Stimulated activated CD8-positive, alpha-beta memory T cell treated with anti-CD3 and anti-CD28 coated beads, Interleukin-7, amount 100 ng/mL, for 1 hour (primary cell): ENCODE measurements around the gene TSEN34.

Experiments
- DNase-seq, 2 donors: peaks; one replicate each; pipeline ENCODE4 v3.0.0-alpha.2; 2020; ENCODE audit warnings: low read depth in 2 of 2

TSEN34 gene

DNA sequence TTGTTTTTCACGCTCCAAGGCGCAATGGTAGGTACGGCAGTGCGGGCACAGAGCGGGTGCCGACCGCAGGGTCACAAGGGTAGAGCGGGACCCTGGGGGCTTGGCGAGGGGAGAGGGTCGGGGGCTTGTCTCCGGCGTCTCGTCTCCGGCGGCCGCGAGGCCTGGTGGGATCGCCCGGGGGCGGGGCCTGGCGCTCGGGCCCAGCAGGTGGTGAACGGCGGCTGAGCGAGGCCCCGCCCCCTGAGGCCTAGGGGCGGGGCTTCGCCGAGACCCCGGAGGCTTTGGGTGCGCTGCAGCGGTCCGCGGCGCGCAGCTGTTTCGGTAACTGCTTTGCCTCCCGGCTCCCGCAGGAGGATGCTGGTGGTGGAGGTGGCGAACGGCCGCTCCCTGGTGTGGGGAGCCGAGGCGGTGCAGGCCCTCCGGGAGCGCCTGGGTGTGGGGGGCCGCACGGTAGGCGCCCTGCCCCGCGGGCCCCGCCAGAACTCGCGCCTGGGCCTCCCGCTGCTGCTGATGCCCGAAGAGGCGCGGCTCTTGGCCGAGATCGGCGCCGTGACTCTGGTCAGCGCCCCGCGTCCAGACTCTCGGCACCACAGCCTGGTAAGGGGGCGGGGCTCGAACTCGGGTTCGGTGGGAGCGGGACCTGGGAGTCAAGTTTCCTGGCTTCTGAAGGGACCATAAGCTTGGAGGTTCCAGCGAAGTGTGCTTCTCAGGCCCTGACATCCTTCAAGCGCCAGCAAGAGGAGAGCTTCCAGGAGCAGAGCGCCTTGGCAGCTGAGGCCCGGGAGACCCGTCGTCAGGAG, at the start of gene TSEN34:
Gene TSEN34, plus strand, starts transcription at position 298 of the 800 bp plus-strand sequence. Its CDS starts 57 bp downstream, at position 355.
- peak; percentile 68 to 72 for DNase-seq

DNA sequence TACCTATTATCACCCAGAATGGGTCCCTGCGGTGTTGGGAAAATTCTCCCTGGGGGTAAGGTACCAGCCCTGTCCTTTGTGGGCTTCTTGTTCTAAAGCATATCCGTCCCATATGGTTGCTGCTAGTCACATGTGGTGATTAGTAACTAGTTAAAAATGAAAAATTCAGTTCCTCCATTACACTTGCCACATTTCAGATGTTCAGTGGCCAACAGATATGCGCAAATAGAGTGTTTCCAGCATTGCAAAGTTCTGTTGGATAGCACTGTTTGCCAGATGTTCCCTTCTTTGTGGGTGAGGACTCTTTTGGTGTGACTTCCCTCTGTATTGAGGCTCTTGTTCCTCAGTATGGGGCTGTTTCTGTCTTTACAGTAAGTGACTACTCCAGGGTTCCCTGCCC, 49.8 kb upstream of the TSEN34 start:
- no peak for DNase-seq

DNA sequence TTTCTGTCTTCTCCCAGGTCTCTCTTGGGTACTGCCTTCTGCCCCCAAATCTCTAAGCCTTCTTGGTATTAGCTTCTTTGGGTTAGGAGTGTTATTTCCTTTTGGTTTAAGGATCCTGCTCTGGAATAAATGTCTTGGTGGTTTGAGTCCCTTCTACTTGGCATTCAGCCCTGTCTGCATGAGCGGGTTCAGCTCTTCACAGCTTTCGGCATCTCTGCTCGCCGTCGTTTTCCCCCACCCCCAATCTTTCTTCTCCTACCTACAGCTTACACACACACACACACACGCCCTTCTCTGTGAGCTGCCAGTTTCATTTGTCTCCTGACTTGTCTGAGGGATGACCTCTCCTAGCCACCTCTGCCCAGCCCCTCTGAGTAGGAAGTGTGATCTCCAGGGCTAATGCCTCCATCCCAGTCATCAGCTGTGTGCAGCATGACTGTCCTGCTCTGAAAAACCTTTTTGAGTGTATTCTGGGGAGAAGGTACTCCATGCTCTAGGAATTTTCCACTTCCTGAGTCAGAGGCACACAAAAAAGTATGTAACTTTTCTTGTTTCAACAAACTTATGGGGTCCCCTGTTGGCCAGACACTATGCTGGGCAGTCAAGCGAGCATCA, 48.8 kb upstream of the TSEN34 start:
- DNase-seq: no peak

DNA sequence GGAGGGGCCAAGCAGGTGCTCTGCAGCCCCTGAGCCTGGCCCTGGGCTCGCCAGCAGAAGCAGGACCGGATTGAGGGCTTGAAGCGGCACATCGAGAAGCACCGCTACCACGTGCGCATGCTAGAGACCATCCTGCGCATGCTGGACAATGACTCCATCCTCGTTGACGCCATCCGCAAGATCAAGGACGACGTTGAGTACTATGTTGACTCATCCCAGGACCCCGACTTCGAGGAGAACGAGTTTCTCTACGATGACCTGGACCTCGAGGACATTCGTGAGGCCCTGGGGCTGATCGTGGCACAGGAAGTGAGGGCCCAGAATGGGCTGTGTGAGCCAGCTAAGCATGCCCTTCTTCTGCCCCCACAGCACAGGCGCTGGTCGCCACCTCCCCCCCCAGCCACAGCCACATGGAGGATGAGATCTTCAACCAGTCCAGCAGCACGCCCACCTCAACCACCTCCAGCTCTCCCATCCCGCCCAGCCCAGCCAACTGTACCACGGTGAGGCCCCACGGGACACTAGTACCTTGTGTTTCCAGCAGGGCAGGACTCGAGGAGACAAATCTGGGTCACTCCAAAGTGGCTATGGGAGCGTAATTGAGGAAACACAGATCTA, 45.5 kb upstream of the TSEN34 start:
- no peak for DNase-seq

DNA sequence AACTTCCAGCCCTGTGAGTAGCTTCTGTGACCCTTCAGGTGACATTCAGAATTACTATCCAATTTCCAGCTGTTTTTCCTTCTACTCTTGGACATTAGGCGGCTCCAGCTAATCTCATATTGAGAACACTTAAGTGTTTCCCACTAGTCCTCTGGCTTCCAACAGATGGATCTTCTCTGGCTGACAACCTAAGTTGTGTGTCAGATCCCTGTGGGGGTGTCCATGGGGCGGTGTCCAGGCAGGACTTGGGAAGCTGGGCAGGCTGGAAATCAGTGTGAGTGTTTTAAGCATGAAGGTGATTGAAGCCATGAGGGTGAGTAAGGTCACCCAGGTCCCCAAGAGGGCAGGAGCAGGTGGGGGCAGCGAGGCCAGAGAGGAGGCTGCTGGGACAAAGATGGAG, 43.4 kb upstream of the TSEN34 start:
- DNase-seq: no peak

DNA sequence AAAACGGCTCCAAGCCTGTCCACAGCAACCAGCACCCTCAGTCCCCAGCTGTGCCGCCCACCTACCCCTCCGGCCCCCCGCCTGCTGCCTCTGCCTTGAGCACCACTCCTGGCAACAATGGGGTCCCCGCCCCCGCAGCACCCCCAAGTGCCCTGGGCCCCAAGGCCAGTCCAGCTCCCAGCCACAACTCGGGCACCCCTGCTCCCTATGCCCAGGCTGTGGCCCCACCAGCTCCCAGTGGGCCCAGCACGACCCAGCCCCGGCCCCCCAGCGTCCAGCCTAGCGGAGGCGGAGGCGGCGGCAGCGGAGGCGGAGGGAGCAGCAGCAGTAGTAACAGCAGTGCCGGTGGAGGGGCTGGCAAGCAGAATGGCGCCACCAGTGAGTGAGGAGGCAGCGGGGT, 43.0 kb upstream of the TSEN34 start:
- DNase-seq: no peak

DNA sequence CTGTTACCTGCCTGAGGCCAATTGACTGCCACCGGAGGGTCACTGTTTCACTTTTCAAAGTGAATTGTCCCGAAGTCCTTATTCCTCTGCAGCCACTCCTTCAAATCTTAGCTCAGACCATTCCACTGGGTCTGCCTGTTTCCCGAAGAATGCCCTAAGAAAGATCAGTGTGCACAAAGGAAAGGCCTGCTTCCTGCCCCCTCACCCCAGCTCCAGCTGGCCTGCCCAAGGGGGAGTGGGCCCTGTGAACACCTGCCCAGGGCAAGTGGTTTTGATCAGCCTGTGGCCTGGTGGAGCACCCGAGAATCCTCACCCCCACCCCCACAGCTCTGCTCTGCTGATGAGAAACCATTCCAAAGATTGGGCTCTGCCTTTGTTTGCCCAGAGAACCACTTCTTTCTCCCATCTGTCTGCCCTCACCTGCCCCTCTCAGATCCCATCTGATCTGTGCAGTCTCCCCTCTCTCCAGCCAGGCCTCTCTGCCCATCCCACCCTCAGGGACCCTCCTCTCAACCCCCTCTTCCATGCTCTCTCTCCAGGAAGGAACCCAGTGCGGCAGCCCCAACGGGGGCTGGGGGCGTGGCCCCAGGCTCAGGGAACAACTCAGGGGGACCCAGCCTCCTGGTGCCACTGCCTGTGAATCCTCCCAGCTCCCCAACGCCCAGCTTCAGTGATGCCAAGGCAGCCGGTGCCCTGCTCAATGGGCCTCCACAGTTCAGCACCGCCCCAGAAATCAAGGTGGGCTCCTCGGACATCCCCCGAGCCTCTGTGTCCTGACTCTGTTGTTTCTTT, 41.9 kb upstream of the TSEN34 start:
- DNase-seq: no peak

DNA sequence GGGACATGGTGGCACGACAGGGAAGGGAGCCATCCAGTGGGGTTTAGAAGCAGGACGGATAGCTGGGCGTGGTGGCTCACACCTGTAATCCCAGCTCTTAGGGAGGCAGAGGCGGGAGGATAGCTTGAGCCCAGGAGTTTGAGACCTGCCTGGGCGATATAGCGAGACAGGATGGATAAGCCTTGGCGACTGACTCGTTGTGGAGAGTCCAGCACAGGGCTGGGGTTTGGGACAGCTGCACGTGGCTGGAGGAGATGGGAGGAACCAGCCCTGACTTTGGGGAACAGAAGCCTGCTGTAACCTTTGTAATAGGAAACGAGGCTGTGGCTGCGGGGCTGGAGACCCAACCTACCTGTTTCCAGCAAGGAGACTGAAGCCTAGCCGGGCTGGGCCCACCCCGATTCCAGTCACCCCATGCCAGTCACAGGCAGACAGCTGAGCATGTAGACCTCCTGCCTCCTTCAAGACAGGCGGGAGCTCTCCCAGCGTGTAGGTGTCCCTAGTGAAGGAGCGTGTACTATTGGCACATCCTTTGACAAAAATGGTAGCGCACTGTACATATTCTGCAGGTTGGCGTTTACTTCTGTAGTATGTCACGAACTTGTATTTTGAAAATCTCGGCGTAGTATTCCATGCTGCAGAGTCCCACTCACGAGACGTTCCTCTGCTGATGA, 39.6 kb upstream of the TSEN34 start:
- no peak for DNase-seq

DNA sequence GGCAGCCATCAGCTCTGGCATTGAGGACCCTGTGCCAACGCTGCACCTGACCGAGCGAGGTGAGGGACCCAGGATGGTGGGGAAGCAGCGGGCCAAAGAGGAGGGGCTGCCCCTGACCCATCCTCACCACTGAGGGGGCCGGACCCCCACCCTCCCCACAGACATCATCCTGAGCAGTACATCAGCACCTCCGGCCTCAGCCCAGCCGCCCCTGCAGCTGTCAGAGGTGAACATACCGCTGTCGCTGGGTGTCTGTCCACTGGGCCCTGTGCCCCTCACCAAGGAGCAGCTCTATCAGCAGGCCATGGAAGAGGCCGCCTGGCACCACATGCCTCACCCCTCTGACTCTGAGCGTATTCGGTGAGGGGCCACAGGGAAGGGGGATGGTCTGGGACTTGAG, 38.8 kb upstream of the TSEN34 start:
- DNase-seq: no peak

DNA sequence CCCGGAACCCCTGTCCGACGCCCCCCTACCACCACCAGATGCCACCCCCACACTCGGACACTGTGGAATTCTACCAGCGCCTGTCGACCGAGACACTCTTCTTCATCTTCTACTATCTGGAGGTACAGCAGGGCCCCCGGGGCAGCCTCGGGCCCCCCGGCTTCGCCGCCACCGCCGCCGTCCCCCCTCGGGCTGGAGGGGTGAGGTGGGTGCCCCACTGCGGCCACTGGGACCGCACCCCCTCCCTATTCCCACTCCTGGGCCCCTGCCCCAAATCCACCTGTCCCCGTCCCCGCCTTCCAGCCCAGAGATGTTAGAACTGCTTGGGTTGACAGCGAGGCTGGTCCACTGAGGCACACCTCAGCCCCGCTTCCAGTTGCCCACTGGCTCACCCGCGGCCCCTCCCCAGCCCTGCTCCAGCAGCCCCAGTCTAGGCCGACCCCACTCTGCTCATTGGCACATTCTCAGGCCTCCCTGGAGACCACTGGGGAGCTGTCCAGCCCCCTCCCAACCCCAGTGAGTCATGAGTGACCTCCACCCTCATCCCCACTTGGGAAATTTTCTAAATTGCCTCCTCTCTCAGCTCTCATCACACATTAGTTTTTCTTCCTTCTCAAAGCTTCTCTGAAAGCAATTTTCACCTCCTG, 38.1 kb upstream of the TSEN34 start:
- DNase-seq: no peak

DNA sequence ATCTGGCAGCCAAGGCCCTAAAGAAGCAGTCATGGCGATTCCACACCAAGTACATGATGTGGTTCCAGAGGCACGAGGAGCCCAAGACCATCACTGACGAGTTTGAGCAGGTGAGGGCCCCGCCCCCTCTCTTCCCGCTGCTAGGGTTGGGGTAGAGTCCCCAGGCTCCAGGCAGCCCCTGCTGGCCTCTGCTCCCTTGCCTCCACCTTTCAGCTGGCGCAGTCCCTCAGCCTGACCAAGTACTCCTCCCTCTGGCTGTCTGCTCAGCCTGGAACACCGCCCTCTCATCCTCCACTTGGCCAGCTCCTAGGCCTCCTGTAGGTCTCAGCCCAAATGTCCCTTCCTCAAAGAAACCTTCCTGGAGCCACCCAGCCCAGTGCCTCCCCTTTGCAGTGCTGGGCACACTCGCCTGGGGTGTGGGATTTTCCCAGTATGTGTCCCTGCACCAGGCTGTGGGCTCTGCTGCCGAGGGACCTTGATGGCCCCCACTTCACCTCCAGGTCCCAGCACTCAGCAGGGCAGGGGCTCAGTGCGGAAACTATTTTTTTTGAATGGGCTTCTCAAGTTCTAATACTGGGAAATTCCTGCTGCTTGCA, 37.3 kb upstream of the TSEN34 start:
- DNase-seq: no peak

DNA sequence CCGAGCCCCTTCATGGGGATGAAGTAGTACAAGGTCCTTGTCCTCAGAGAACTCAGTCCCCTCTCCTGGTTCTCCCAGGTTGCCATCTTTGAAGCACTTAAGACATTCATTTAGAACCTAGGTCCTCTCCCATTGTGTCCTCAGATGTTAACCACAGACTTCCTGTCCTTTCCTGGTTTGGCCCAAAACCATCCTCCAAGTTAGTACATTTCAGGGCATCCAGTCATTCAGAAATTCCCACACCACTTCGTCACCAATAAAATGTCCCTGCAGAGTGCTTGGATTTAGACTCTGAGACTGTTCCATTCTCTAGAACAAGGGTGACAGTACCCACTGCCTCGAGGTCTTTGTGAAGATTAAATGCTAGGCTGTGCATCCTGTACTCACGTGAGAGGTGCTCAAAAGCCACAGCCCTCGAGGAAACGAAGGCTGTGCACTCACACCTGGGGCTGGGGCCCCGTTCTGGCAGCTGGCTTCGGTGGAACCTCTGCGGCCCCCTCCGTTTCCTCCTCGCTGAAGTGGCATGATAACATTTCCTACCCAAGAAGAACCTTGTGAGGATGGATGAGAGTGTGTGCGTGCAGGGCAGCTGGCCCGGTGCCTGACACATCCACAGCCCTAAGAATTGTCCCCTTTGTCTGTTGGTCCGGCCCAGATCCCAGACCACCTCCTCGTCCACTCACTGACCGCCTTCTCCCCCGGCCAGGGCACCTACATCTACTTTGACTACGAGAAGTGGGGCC, 36.3 kb upstream of the TSEN34 start:
- DNase-seq: no peak

DNA sequence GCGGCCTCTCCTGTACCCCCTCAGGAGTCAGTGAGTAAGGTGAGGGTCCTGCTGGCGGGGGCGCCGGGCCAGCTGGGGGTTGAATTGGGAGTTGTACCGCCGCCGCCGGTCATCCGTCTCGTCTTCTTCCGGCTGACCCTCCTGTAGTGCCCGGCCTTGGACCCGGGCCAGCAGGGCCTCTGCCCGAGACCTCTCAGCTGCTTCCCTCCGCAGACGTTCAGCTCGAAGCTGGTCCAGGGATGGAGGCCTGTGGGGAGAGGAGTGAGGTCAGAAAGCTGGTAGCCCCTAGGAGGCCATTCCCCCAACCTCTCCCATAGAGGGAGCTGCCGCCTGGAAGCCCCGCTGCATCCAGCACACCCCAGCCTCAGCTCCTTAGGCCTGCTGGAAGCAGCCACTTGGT, 35.4 kb upstream of the TSEN34 start:
- DNase-seq: no peak

DNA sequence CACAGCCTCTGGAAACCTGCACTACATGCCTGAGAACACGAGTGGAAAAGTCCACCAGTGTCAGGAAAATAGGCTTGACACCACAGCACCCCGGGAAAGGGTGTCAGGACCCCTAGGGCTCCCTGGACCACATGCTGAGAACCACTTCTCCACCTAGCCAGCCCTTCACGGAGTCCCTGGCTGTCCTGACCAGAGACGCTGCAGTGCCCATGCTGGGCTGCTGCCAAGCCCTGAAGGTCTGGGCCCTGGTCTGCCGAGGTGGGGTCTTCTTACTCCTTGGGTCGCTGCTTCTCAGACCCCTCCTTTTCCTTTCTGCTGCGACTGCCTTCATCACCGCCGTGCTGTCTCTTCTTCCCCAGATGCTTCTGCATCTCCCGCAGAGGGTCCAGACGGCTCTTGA, 34.6 kb upstream of the TSEN34 start:
- no peak for DNase-seq

DNA sequence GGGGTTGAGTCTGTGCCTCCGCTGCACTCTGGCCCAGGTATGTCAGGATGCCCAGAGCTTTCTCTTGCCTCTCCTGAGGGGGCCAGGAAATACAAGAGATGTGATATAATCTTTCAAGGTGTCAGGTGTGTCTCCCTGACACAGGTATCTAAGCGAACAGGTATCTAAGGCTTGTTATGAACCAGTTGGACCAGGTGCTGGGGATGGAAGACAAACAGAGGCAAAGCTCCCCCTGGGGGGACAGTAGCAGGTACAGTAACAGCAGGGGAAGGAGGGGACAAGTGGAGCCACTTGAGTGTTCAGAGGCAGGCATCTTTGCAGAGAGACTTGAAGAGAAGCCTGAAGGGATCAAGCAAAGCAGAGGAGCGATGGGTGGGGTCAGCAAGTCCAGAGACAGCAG, 34.2 kb upstream of the TSEN34 start:
- DNase-seq: no peak

DNA sequence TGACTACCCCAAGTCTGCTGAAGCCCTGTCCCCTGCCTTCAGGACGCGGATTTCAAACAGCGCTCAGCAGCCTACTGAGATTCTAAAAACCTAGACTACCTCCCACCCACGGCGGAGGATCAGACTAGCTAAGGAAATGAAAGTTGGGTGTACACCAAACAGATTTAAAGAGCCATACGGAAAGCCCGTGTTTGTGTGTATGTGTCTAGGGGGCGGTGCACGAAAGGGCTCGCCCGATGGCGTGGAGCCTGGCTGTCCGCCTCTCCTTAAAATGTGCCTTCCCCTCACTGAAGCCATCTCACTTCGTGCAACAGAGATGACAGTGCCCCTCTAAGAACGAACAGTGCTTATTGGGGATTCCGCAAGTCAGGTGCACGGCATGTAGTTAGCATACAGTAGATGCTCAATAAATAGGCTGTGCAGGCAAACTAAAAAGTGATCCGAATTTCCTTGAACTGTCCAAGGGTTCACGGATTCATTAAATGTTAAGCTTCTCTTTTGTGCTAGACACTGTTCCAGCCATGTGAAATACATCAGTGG, 32.2 kb upstream of the TSEN34 start:
- no peak for DNase-seq

DNA sequence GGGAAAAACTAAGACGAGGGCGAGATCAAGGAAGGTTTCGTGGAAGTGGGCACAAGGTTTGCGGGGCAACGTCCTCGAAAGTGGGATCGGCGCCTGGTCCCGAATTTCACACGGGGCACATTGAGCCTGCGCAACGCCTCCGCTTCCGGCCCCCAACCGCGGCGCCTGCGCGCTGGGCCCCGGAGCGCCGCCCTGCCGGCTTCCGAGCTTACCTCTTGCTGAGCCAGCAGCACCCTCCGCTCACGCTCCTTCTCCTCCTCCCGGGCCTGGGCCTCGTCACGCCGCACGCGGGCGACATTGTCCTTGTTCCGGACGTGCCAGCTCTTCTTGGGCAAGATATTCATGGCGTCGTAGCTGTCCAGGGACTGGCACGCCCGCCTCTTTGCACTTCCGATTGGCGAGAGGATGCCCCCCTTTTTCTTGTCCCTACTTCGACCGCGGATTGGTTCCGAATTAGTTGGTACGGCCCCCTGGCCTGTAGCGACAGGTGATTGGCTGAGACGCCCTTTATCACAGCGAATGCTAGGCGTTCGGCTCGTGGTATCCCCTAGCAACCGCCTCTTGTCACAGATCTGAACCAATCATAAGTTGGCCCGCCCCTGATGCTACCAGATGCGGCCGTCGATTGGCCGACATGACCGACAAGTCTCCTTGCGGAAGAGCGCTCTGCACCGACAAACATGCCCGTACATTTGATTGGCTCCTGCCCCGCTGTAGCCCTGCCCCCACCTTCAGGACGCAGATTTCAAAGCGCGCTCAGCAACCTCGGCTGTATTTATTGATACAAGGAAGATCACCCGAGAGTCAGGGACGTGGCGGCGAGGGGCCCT, 31.5 kb upstream of the TSEN34 start, which contains the start of gene LENG1:
Gene LENG1, minus strand, starts transcription at position 370 of the 830 bp plus-strand sequence. Its CDS starts 26 bp downstream, at position 344.
- peak; percentile 94 for DNase-seq

DNA sequence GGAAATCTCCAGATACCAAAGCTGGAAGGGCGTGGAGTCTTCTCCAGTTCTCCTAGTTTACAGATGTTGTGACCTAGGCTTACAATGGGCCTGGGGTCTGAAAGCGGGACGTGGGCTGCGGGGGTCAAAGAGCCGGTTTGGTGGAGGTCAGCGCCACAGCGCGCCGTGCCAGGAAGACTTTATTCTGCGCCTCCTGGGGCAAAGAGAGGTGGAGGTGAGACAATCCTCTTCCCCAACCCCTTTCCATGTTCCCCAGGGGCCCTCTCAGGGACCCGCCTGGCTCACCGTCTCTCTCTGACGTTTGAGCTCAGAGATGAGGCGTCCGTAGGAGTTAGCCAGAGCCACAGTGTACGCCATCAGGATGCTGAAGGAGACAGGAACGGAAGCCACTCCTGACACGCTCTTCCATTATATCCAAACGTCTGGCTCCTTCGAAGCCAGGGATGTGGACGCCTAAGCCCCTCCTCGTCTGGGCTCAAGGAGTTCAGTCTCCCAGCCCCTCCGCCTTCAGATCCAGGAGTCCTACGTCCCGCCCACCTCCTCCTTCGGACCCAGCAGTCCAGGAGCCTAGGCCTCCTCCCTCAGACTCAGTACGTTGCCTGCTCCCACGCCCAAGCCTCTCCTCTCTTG, 30.8 kb upstream of the TSEN34 start:
- no peak for DNase-seq
